HL-60 (cell line): ENCODE results near the gene GABRB1.

Experiments used
- GABPA ChIP-seq: IDR thresholded peaks from 2 replicates; pipeline ENCODE4 v1.6.1; 2012; ENCODE audit warnings: low read depth
- POLR2AphosphoS5 ChIP-seq: IDR thresholded peaks from 2 replicates; pipeline ENCODE4 v1.6.1; 2012; ENCODE audit warnings: low read depth
- SPI1 ChIP-seq: IDR thresholded peaks from 2 replicates; pipeline ENCODE4 v1.6.1; 2012; ENCODE audit warnings: low read depth, mild to moderate bottlenecking, borderline replicate concordance
- TF ChIP-seq, protein P1 (sequence below): IDR thresholded peaks from one replicate; pipeline ENCODE4 v1.5.1; 2011; ENCODE audit warnings: low read length, control low read depth, inconsistent platforms; ENCODE audit not compliant: insufficient read depth
- TF ChIP-seq, protein P2 (sequence below): IDR thresholded peaks from 2 replicates; pipeline ENCODE4 v1.6.1; 2012; ENCODE audit warnings: low read depth; ENCODE audit not compliant: insufficient replicate concordance

DNA sequence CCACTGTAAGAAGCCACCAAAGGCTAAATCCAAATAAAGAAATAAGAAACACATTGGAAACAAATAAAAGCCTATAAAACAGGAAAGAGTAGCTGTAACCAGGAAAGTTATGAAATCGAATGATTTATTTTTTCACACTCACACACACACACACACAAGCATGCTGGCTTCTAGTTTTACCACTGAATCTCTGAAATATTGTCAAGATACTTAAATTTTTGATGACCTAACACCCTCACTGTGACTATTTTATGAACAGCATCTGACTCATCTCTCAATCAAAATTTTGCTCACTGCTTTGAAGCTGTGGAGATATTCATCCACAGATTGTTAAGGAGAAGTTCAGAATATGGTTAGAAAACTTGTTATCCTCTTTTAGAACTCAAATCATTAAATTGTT, 13.9 kb upstream of the GABRB1 start:
- TF ChIP-seq, protein P1, sequence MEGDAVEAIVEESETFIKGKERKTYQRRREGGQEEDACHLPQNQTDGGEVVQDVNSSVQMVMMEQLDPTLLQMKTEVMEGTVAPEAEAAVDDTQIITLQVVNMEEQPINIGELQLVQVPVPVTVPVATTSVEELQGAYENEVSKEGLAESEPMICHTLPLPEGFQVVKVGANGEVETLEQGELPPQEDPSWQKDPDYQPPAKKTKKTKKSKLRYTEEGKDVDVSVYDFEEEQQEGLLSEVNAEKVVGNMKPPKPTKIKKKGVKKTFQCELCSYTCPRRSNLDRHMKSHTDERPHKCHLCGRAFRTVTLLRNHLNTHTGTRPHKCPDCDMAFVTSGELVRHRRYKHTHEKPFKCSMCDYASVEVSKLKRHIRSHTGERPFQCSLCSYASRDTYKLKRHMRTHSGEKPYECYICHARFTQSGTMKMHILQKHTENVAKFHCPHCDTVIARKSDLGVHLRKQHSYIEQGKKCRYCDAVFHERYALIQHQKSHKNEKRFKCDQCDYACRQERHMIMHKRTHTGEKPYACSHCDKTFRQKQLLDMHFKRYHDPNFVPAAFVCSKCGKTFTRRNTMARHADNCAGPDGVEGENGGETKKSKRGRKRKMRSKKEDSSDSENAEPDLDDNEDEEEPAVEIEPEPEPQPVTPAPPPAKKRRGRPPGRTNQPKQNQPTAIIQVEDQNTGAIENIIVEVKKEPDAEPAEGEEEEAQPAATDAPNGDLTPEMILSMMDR: no peak
- TF ChIP-seq GABPA (no peak), POLR2AphosphoS5 (no peak), SPI1 (no peak)
- TF ChIP-seq, protein P2, sequence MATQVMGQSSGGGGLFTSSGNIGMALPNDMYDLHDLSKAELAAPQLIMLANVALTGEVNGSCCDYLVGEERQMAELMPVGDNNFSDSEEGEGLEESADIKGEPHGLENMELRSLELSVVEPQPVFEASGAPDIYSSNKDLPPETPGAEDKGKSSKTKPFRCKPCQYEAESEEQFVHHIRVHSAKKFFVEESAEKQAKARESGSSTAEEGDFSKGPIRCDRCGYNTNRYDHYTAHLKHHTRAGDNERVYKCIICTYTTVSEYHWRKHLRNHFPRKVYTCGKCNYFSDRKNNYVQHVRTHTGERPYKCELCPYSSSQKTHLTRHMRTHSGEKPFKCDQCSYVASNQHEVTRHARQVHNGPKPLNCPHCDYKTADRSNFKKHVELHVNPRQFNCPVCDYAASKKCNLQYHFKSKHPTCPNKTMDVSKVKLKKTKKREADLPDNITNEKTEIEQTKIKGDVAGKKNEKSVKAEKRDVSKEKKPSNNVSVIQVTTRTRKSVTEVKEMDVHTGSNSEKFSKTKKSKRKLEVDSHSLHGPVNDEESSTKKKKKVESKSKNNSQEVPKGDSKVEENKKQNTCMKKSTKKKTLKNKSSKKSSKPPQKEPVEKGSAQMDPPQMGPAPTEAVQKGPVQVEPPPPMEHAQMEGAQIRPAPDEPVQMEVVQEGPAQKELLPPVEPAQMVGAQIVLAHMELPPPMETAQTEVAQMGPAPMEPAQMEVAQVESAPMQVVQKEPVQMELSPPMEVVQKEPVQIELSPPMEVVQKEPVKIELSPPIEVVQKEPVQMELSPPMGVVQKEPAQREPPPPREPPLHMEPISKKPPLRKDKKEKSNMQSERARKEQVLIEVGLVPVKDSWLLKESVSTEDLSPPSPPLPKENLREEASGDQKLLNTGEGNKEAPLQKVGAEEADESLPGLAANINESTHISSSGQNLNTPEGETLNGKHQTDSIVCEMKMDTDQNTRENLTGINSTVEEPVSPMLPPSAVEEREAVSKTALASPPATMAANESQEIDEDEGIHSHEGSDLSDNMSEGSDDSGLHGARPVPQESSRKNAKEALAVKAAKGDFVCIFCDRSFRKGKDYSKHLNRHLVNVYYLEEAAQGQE: no peak
